RWPE2 (cell line): ENCODE measurements around the gene A1BG.
"Not testable (repeated sequence)": the region's sequence is repeated elsewhere in the genome, so short reads cannot be mapped to it uniquely, and the experiment has no call there.

Experiments used
- ATAC-seq: fragments of 200-7000 bp; cut with Tn5 transposase; 3 replicates; pipeline ENCODE4 v1.9.1; 2021; ENCODE audit warnings: low read depth
- DNase-seq: peaks from one replicate; pipeline ENCODE4 v3.0.0-alpha.2; 2020; ENCODE audit warnings: low spot score
- H3K27ac ChIP-seq: fragments of 450-650 bp; 2 replicates; pipeline ENCODE4 v1.5.1; 2017; ENCODE audit warnings: mild to moderate bottlenecking; ENCODE audit not compliant: poor library complexity, severe bottlenecking
- H3K27me3 ChIP-seq: fragments of 250-450 bp; sonication (Bioruptor Pico); 2 replicates; pipeline ENCODE4 v1.5.1; 2021; ENCODE audit warnings: mild to moderate bottlenecking, moderate library complexity; ENCODE audit not compliant: insufficient read depth, poor library complexity, severe bottlenecking
- H3K36me3 ChIP-seq: fragments of 250-450 bp; sonication (Bioruptor Pico); 2 replicates; pipeline ENCODE4 v1.5.1; 2020; ENCODE audit warnings: low read depth, mild to moderate bottlenecking, moderate library complexity
- H3K4me1 ChIP-seq: fragments of 250-450 bp; sonication (Bioruptor Pico); 2 replicates; pipeline ENCODE4 v1.5.1; 2021; ENCODE audit warnings: mild to moderate bottlenecking, moderate library complexity; ENCODE audit not compliant: insufficient read depth, poor library complexity, severe bottlenecking
- H3K4me3 ChIP-seq: fragments of 250-450 bp; sonication (Bioruptor Pico); 2 replicates; pipeline ENCODE4 v1.5.1; 2021; ENCODE audit warnings: mild to moderate bottlenecking, moderate library complexity; ENCODE audit not compliant: severe bottlenecking
- H3K9me3 ChIP-seq: fragments of 250-450 bp; sonication (Bioruptor Pico); 2 replicates; pipeline ENCODE4 v1.5.1; 2021; ENCODE audit warnings: mild to moderate bottlenecking, moderate library complexity; ENCODE audit not compliant: severe bottlenecking
- CTCF ChIP-seq: fragments of 450-650 bp; IDR thresholded peaks from one replicate; pipeline ENCODE4 v1.5.1; 2017; ENCODE audit warnings: mild to moderate bottlenecking, moderate library complexity; ENCODE audit not compliant: poor library complexity, severe bottlenecking

Gene A1BG

GRCh38 chr19:58317476-58318072 lies 35.7 kb downstream of the A1BG start:
- no peaks in the 10 kb centered on the region for H3K9me3 ChIP-seq
- H3K36me3 ChIP-seq = peaks cover 27% of the 10 kb centered on the region
- H3K4me3 ChIP-seq = no peak overlapping the region
- TF ChIP-seq CTCF = no peak
- H3K27me3 ChIP-seq = no peaks in the 10 kb centered on the region
- no peaks in the 10 kb centered on the region for H3K4me1 ChIP-seq
- no peak overlapping the region for H3K27ac ChIP-seq
- ATAC-seq (peak; percentile 37; the same call in 1 of the 3 replicates), DNase-seq (no peak)

- DNase-seq (no peak), ATAC-seq (no peak)
- H3K27ac ChIP-seq = no peak overlapping the region
- TF ChIP-seq CTCF = no peak
- H3K36me3 ChIP-seq = peaks cover 46% of the 10 kb centered on the region
- H3K9me3 ChIP-seq = no peaks in the 10 kb centered on the region
- H3K4me1 ChIP-seq = no peaks in the 10 kb centered on the region
- H3K27me3 ChIP-seq = no peaks in the 10 kb centered on the region
- H3K4me3 ChIP-seq = no peak overlapping the region
Measured at GRCh38 chr19:58315580-58315979, 37.7 kb downstream of the A1BG start.

GRCh38 chr19:58311345-58311865 lies 41.9 kb downstream of the A1BG start:
- Histone ChIP-seq H3K36me3 (peaks cover 84% of the 10 kb centered on the region), H3K4me1 (no peaks in the 10 kb centered on the region), H3K9me3 (no peaks in the 10 kb centered on the region), H3K27ac (no peak overlapping the region), H3K4me3 (no peak overlapping the region), H3K27me3 (no peaks in the 10 kb centered on the region)
- DNase-seq (no peak), ATAC-seq (no peak)
- TF ChIP-seq CTCF = no peak

GRCh38 chr19:58310685-58311084 lies 42.6 kb downstream of the A1BG start:
- not testable (repeated sequence) for H3K4me1 ChIP-seq, ATAC-seq, H3K9me3 ChIP-seq, H3K4me3 ChIP-seq, DNase-seq, H3K27me3 ChIP-seq, H3K27ac ChIP-seq
- TF ChIP-seq CTCF = peak; percentile 53
- H3K36me3 ChIP-seq = peaks cover 89% of the 10 kb centered on the region

GRCh38 chr19:58307736-58308135 lies 45.6 kb downstream of the A1BG start:
- ATAC-seq (no peak), DNase-seq (no peak)
- H3K27ac ChIP-seq = no peak overlapping the region
- H3K4me3 ChIP-seq = no peak overlapping the region
- TF ChIP-seq CTCF = no peak
- no peaks in the 10 kb centered on the region for H3K9me3 ChIP-seq
- peaks cover 64% of the 10 kb centered on the region for H3K36me3 ChIP-seq
- no peaks in the 10 kb centered on the region for H3K27me3 ChIP-seq
- H3K4me1 ChIP-seq = peaks cover 6% of the 10 kb centered on the region
